ENCODE measurements around the gene KCNAB3.

Gene KCNAB3

GRCh38 chr17:7875804-7876370, 53.8 kb downstream of the KCNAB3 start:
- DNase-seq: no peak

DNA sequence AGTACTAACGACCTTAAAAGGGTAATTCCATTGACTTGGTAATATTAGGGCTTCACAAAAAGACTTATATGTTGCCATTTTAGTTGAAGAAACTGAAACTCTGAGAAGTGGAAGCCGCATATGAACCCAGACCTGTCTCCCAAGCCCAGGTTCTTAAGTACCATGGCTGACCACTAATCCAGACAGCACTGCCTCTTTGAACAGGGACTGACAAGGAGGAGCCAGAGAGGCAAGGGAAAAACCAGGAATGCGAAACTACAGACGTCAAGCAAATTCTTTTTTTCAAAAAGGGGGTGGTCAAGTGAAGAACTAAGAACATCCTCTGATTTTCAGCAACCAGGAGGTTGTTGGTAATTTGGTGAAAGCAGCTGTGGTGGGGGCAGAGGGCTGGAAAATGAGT, 56.6 kb downstream of the KCNAB3 start:
- no peak for DNase-seq
